Uterus (tissue), 2 donors: Measurements from ENCODE around the gene RCOR2.
"Not testable (repeated sequence)": the region's sequence is repeated elsewhere in the genome, so short reads cannot be mapped to it uniquely, and the experiment has no call there.

Source experiments
- CTCF ChIP-seq, 4 experiments: fragments of 200-600 bp in 2 of 4; fragments of 450-650 bp in 2 of 4; sonication (generic) in 2 of 4; IDR thresholded peaks; one replicate each; pipeline ENCODE4 v1.5.1; 2016 to 2019; ENCODE audit warnings: antibody characterized with exemption in 4 of 4, mild to moderate bottlenecking in 2 of 4, moderate library complexity in 1 of 4
- POLR2A ChIP-seq, 2 donors: fragments of 450-650 bp; IDR thresholded peaks; one replicate each; pipeline ENCODE4 v1.6.1; 2016; ENCODE audit warnings: antibody characterized with exemption in 2 of 2, mild to moderate bottlenecking in 1 of 2, moderate library complexity in 1 of 2

- not testable (repeated sequence) for TF ChIP-seq CTCF, POLR2A (IDR thresholded peaks at IDR 0.05)
These were observed 53.3 kb downstream of the RCOR2 start for GRCh38 chr11:63863620-63864019.
